H1 (cell line): Measurements from ENCODE around the gene UBR3. TPM values are rescaled to one million over a fixed set of nuclear protein-coding genes. Genes with fewer than 3 reads are reported as not detected.

Source experiments
- CTCF ChIA-PET: fragments of 300-600 bp; sonication (Branson Sonifier 250); formaldehyde crosslinking; loops from one replicate; lab custom pipeline; 2021; ENCODE audit not compliant: partially characterized antibody; lab: Charles Lee
- POLR2A ChIA-PET: fragments of 300-600 bp; sonication (Branson Sonifier 250); formaldehyde crosslinking; loops from one replicate; lab custom pipeline; 2021; ENCODE audit warnings: inconsistent platforms; ENCODE audit not compliant: partially characterized antibody; lab: Charles Lee
- DNase-seq, 2 experiments: peaks; one replicate each; pipeline versions ENCODE4 v3.0.0 to v3.0.0-alpha.2; 2010 to 2022; ENCODE audit warnings: low spot score in 2 of 2, low read depth in 1 of 2, mixed read lengths in 1 of 2
- FAIRE-seq: peaks from 2 replicates; lab custom pipeline; 2011; peaks lifted over from hg19 to GRCh38; lab: Jason Lieb, UNC
- H2AFZ ChIP-seq: 2 replicates; pipeline ENCODE4 v1.8.1; 2012; ENCODE audit warnings: low read length, inconsistent platforms
- H2AK5ac ChIP-seq: 2 replicates; pipeline ENCODE4 v1.6.1; 2013; ENCODE audit warnings: low read depth, low read length
- H2BK120ac ChIP-seq: replicated peaks from 2 replicates; pipeline ENCODE3; 2013; ENCODE audit warnings: low read depth, low read length, inconsistent platforms
- H2BK12ac ChIP-seq: 2 replicates; pipeline ENCODE4 v1.6.1; 2013; ENCODE audit warnings: low read depth, low read length
- H2BK15ac ChIP-seq: 2 replicates; pipeline ENCODE4 v1.6.1; 2013; ENCODE audit warnings: low read length
- H2BK20ac ChIP-seq: 2 replicates; pipeline ENCODE4 v1.6.1; 2013; ENCODE audit warnings: low read length
- H2BK5ac ChIP-seq: 2 replicates; pipeline ENCODE4 v1.6.1; 2013; ENCODE audit warnings: low read depth, low read length
- H3K14ac ChIP-seq: 2 replicates; pipeline ENCODE4 v1.6.1; 2013; ENCODE audit warnings: inconsistent platforms; ENCODE audit not compliant: insufficient read length
- H3K18ac ChIP-seq: 2 replicates; pipeline ENCODE4 v1.6.1; 2013; ENCODE audit warnings: low read length; ENCODE audit errors: extremely low read depth
- H3K23ac ChIP-seq: 2 replicates; pipeline ENCODE4 v1.6.1; 2013; ENCODE audit warnings: inconsistent platforms; ENCODE audit not compliant: insufficient read length
- H3K23me2 ChIP-seq: 2 replicates; pipeline ENCODE4 v1.6.1; 2013; ENCODE audit warnings: low read depth, low read length
- H3K27ac ChIP-seq: 2 replicates; pipeline ENCODE4 v1.6.1; 2011; ENCODE audit warnings: low read depth, low read length, inconsistent platforms
- H3K27me3 ChIP-seq, 4 experiments: replicated peaks in 1 of 4; 1 replicate in 1 of 4; 2 replicates in 3 of 4; pipeline versions ENCODE4 v1.6.1 to v1.8.1; 2011 to 2013; ENCODE audit warnings: low read length in 3 of 4, mild to moderate bottlenecking in 3 of 4, inconsistent platforms in 2 of 4, mixed read lengths in 2 of 4, moderate library complexity in 1 of 4; ENCODE audit not compliant: control insufficient read depth in 3 of 4, insufficient read depth in 3 of 4; ENCODE audit errors: extremely low read depth in 1 of 4
- H3K36me3 ChIP-seq, 4 experiments: 2 replicates each; pipeline versions ENCODE4 v1.6.1 to v1.8.1; 2011 to 2013; ENCODE audit warnings: mild to moderate bottlenecking in 4 of 4, low read length in 3 of 4, moderate library complexity in 2 of 4, control low read depth in 1 of 4, inconsistent platforms in 1 of 4; ENCODE audit not compliant: insufficient read depth in 4 of 4, control insufficient read depth in 2 of 4
- H3K4ac ChIP-seq: replicated peaks from 2 replicates; pipeline ENCODE3; 2013; ENCODE audit warnings: low read length, low read depth, mixed read lengths, inconsistent platforms; ENCODE audit not compliant: insufficient read length
- H3K4me1 ChIP-seq, 4 experiments: replicated peaks in 1 of 4; 1 replicate in 1 of 4; 2 replicates in 3 of 4; pipeline versions ENCODE4 v1.6.1 to v1.8.1; 2011 to 2013; ENCODE audit warnings: low read length in 3 of 4, inconsistent platforms in 2 of 4, mixed read lengths in 1 of 4; ENCODE audit not compliant: insufficient read depth in 4 of 4, control insufficient read depth in 3 of 4
- H3K4me2 ChIP-seq, 2 experiments: 2 replicates each; pipeline versions ENCODE4 v1.6.1 to v1.8.1; 2011 to 2013; ENCODE audit warnings: low read depth in 2 of 2, low read length in 2 of 2, control low read depth in 1 of 2, inconsistent platforms in 1 of 2, mild to moderate bottlenecking in 1 of 2; ENCODE audit not compliant: insufficient read depth in 1 of 2
- H3K4me3 ChIP-seq, 4 experiments: fragments of 200-600, 300-600 bp in 1 of 4; sonication (generic), shearing (Covaris generic), sonication (Bioruptor Twin) in 1 of 4; 2 replicates each; pipeline versions ENCODE4 v1.5.1 to v1.8.1; 2011 to 2016; ENCODE audit warnings: low read length in 4 of 4, low read depth in 3 of 4, control low read depth in 2 of 4, inconsistent platforms in 2 of 4, mild to moderate bottlenecking in 2 of 4, mixed read lengths in 1 of 4, moderate library complexity in 1 of 4; ENCODE audit not compliant: insufficient read depth in 2 of 4; ENCODE audit errors: extremely low read depth in 1 of 4
- H3K56ac ChIP-seq: replicated peaks from 2 replicates; pipeline ENCODE3; 2013; ENCODE audit warnings: low read depth, mild to moderate bottlenecking, mixed read lengths, low read length, inconsistent platforms; ENCODE audit not compliant: insufficient read length
- H3K79me1 ChIP-seq: 2 replicates; pipeline ENCODE4 v1.6.1; 2013; ENCODE audit warnings: low read depth, low read length, control low read depth
- H3K79me2 ChIP-seq, 2 experiments: 2 replicates each; pipeline versions ENCODE4 v1.6.1 to v1.8.1; 2012 to 2013; ENCODE audit warnings: low read length in 2 of 2, mild to moderate bottlenecking in 2 of 2, inconsistent platforms in 1 of 2; ENCODE audit not compliant: insufficient read depth in 2 of 2, control insufficient read depth in 1 of 2
- H3K9ac ChIP-seq, 4 experiments: replicated peaks in 1 of 4; 1 replicate in 1 of 4; 2 replicates in 3 of 4; pipeline versions ENCODE4 v1.6.1 to v1.8.1; 2011 to 2013; ENCODE audit warnings: low read depth in 3 of 4, low read length in 3 of 4, control low read depth in 2 of 4, mild to moderate bottlenecking in 2 of 4, moderate library complexity in 2 of 4, inconsistent platforms in 1 of 4; ENCODE audit errors: extremely low read depth in 1 of 4
- H3K9me3 ChIP-seq, 2 experiments: 2 replicates each; pipeline versions ENCODE4 v1.6.1 to v1.8.1; 2012 to 2013; ENCODE audit warnings: mild to moderate bottlenecking in 2 of 2, moderate library complexity in 2 of 2, control low read depth in 1 of 2, inconsistent platforms in 1 of 2, low read depth in 1 of 2, low read length in 1 of 2, mixed read lengths in 1 of 2; ENCODE audit not compliant: insufficient read depth in 2 of 2
- H4K20me1 ChIP-seq, 2 experiments: replicated peaks in 1 of 2; 2 replicates each; pipeline versions ENCODE3 to v1.8.1; 2011 to 2013; ENCODE audit warnings: inconsistent platforms in 2 of 2, low read length in 2 of 2, mild to moderate bottlenecking in 1 of 2; ENCODE audit not compliant: insufficient read depth in 2 of 2, control insufficient read depth in 1 of 2
- H4K5ac ChIP-seq: 2 replicates; pipeline ENCODE4 v1.6.1; 2013; ENCODE audit warnings: low read length, low read depth, mixed read lengths, inconsistent platforms; ENCODE audit not compliant: insufficient read length
- H4K8ac ChIP-seq: 2 replicates; pipeline ENCODE4 v1.8.0; 2013; ENCODE audit warnings: mild to moderate bottlenecking, moderate library complexity, low read length, inconsistent platforms; ENCODE audit not compliant: insufficient read depth; ENCODE audit errors: extremely low read depth
- H4K91ac ChIP-seq: replicated peaks from 2 replicates; pipeline ENCODE3; 2013; ENCODE audit warnings: low read length, mixed read lengths, inconsistent platforms; ENCODE audit not compliant: insufficient read length
- POLR2AphosphoS5 ChIP-seq: IDR thresholded peaks from 2 replicates; pipeline ENCODE4 v1.6.1; 2011; ENCODE audit warnings: low read depth, low read length
- WGBS, 2 experiments: shearing (Covaris generic) in 1 of 2; methylation state at CpG; one replicate each; pipeline versions ENCODE4 v1.1.6 to v1.1.7; 2013 to 2015; ENCODE audit warnings: low lambda C conversion rate in 2 of 2, mixed read lengths in 2 of 2, inconsistent platforms in 1 of 2, low coverage in 1 of 2, missing lambda C conversion rate in 1 of 2; ENCODE audit not compliant: insufficient replicate concordance in 2 of 2, insufficient coverage in 1 of 2, insufficient read length in 1 of 2; ENCODE audit errors: extremely low coverage in 1 of 2, missing lambda C conversion rate in 1 of 2; 5-methylcytosine and 5-hydroxymethylcytosine counted together
- polyA plus RNA-seq, 7 experiments: library from polyadenylated mRNA; depleted of rRNA in 3 of 7; stranded (reverse) in 5 of 7; unstranded in 2 of 7; fragments of >200 nt in 5 of 7; fragments of 200-250 nt in 2 of 7; gene quantifications; 1 replicate in 5 of 7; 2 replicates in 1 of 7; 4 replicates in 1 of 7; pipeline versions ENCODE4 v1.2.1 to v1.2.3, GENCODE V29; 2011 to 2013; ENCODE audit warnings: missing spikeins in 2 of 7, mixed read lengths in 2 of 7
- total RNA-seq: library from RNA; stranded (reverse); fragmentation: NEBNext Ultra II Directional; extraction: Animal tissue kit (Norgen Biotek cat#: 25700); gene quantifications from 2 replicates; pipeline ENCODE4 v1.2.1, GENCODE V29; 2021

The UBR3 gene
- total and polyA plus RNA-seq, 2 of the 8 experiments (the other 6 are each of a cell fraction or from before 2014, with no cell fraction given), result 3.7 to 17.7 TPM

DNA sequence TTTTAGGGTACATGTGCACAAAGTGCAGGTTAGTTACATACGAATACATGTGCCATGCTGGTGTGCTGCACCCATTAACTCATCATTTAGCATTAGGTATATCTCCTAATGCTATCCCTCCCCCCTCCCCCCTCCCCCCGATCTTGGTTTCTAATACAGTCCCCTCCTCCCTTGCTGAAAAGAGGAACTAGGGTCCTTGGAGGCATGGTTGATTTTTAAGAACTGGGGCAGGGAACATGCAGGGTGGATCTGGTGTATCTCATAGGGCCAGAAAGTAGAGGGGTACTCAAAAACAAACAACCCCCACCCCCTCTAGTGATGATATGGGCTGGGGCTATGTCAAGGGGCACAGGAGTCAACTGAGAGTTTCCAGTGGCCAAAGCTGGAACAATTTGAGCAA lies 153.4 kb downstream of the UBR3 start:
- ChIA-PET CTCF (interaction anchor here (0.7 kb wide), 1 partner anchor 52 kb away, joined by 3 read pairs; no protein-coding TSS in a partner anchor), POLR2A (no interaction called here)
- 0 out of 4 replicates have a peak, but pooled peaks cover 0 to 4% of the 10 kb centered on the region in 2 experiments for H3K9me3 ChIP-seq
- no peak overlapping the region for H2BK20ac ChIP-seq
- no peak for FAIRE-seq
- no peak for TF ChIP-seq POLR2AphosphoS5
- H2AFZ ChIP-seq, result no peak overlapping the region
- H2AK5ac ChIP-seq, result no peak overlapping the region
- no peak overlapping the region for H3K27ac ChIP-seq
- H3K4me1 ChIP-seq, result no peaks in the 10 kb centered on the region; a peak in 1 of 7 replicates
- H2BK15ac ChIP-seq, result no peak overlapping the region
- peaks cover 0 to under 1% (median 0%) of the 10 kb centered on the region in 4 experiments; a peak in 2 of 8 replicates for H3K36me3 ChIP-seq
- H3K79me2 ChIP-seq, result no peaks in the 10 kb centered on the region
- DNase-seq, result no peak
- H3K18ac ChIP-seq, result no peak overlapping the region
- H3K4ac ChIP-seq, result no peak overlapping the region
- no peaks in the 10 kb centered on the region for H3K27me3 ChIP-seq
- H3K14ac ChIP-seq, result no peak overlapping the region
- no peak overlapping the region for H3K4me2 ChIP-seq
- no peaks in the 10 kb centered on the region for H4K20me1 ChIP-seq
- no peak overlapping the region for H3K23ac ChIP-seq
- no peak overlapping the region for H3K9ac ChIP-seq
- H3K4me3 ChIP-seq, result no peak overlapping the region
- no peaks in the 10 kb centered on the region for H3K79me1 ChIP-seq
- no peak overlapping the region for H2BK120ac ChIP-seq
- H4K5ac ChIP-seq, result no peak overlapping the region
- no peak overlapping the region for H4K91ac ChIP-seq
- 60% methylated on average over 1 of the region's 2 CpGs; no CpG with 5 or more reads in 1 of the 2 experiments for WGBS, 2 experiments
- H2BK5ac ChIP-seq, result no peak overlapping the region
- H2BK12ac ChIP-seq, result no peak overlapping the region
- no peak overlapping the region for H4K8ac ChIP-seq
- H3K56ac ChIP-seq, result no peak overlapping the region
- H3K23me2 ChIP-seq, result no peaks in the 10 kb centered on the region
